ENCODE results near the gene OR9A4.
A peak's percentile ranks its signal among the peaks of the same experiment; 100 is the strongest.
"Not testable (repeated sequence)": the region's sequence is repeated elsewhere in the genome, so short reads cannot be mapped to it uniquely, and the experiment has no call there.

Gene OR9A4, protein sequence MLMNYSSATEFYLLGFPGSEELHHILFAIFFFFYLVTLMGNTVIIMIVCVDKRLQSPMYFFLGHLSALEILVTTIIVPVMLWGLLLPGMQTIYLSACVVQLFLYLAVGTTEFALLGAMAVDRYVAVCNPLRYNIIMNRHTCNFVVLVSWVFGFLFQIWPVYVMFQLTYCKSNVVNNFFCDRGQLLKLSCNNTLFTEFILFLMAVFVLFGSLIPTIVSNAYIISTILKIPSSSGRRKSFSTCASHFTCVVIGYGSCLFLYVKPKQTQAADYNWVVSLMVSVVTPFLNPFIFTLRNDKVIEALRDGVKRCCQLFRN

DNA sequence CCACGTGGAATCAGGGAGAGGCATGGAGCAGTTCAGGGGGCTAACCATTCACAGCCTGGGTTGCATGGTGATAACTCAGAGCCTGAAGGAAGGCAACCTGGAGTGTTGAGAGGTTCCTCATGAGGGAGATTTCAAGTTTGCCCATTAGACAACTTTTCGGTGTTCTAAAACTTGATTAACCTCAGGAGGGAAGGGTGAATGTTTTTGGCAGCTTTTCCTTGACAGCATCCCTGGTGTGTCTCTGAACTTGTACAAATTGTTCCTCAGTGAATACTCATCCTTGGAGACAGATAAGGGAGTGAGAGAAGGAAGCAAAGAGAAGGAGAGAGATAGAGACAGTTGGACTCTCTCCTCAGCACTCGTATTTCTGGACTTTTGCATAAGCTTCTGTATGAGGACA is at the start of gene OR9A4:
Gene OR9A4, plus strand, starts transcription at position 301 of the 400 bp plus-strand sequence. CDS start 2,477 bp downstream, outside the sequence.
- no peak for DNase-seq

DNA sequence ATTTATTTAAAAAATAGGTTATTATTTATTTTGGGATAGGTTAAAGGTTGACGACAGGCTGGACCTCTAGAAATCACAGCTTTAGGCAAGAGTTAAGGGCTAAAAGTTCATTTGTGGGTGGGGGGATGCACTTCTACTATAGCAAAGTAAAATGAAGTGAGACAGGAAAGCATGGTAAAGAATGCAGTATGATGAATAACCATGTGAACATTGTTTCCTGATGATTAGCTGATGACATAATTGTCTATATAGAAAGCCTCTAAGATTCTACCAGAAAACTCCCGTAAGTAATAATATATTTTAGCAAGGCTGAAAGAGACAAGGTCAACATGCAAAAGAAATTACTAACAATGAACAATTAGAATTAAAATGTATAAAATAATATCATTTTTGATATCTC is 49.2 kb upstream of the OR9A4 start:
- DNase-seq: no peak

DNA sequence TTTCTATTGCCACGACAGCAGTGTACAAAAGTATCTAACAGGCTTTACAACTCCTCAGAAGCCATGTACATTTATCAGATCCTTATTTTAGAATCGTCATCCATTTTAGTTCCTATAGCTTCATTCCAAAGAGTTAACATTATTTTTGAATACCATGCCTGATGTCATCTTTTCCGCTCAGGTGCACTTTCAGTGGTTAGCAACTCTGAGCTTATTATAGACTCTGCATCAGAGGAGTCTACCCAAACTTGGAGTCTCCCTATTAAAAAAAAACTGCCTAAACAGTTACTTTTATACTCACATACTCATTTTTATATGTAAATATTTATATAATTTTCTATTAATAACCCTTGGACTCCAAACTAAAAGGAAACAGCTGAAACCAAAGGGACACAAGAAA is 43.3 kb upstream of the OR9A4 start:
- no peak for DNase-seq

DNA sequence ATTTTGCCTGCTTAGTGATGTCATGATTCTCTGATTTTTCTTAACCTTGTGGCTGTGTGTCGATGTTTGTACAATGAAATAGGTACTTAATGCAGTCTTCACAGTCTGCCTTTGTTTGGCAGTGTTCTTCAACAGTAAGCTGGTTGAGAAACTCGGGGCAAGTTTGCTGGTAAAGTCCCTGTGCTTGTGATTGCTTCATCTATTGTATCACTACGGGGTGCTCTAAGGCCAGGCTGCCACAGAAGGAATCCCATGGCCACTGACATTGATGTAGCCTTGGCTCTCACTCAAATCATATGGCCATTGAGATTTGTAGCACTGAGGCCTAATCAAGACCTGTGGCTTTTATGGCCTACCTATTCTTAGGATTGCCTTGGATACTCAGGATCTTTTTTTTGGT is 41.4 kb upstream of the OR9A4 start:
- peak; percentile 19 for DNase-seq

DNA sequence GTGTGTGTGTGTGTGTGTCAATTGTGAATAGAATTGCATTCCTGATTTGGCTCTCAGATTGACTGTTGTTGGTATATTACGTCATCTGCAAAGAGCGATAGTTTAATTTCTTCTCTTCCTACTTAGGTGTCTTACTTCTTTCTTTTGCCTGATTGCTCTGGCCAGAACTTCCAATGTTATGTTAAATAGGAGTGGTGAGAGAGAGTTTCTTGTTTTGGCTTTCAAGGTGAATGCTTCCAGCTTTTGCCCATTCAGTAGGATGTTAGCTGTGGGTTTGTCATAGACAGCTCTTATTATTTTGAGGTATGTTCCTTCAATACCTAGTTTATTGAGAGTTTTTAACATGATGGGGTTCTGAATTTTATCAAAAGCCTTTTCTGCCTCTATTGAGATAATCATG is 40.7 kb upstream of the OR9A4 start:
- DNase-seq: no peak

DNA sequence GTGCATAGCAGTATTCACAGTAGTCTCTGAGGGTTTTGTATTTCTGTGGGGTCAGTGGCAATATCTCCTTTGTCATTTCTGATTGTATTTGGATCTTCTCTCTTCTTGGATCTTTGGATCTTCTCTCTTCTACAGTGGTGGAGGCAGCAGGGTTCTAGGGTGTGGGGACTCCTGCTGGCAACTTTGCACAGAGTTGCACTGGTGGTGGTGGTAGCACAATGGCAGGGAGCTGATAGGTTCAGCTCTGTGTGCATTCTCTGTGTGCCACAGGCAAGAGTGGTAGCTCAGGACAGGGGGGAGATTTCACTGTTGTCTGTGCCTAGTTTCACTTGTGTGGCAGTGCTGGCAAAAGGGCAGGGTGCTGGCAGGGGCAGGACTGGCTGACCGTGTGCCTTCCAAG is 39.8 kb upstream of the OR9A4 start:
- DNase-seq: no peak

DNA sequence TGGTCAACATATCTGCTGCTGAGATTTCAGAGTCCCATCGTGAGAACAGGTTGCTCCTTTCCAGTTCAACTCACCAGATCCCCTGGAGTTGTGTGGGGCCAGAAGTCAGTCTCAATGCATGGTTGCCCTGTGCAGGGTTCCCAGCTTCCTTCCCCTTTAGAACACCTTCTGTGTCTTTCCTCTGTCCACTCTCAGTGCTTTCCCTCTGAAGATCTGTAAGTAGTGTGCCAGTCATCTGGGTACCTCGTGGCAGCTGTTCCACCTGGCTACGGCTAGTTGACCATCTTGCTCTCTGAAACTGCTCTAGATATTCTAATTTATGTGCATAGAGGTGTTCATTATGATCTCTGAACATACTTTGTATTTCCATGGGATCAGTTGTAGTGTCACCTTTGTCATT is 38.8 kb upstream of the OR9A4 start:
- no peak for DNase-seq

DNA sequence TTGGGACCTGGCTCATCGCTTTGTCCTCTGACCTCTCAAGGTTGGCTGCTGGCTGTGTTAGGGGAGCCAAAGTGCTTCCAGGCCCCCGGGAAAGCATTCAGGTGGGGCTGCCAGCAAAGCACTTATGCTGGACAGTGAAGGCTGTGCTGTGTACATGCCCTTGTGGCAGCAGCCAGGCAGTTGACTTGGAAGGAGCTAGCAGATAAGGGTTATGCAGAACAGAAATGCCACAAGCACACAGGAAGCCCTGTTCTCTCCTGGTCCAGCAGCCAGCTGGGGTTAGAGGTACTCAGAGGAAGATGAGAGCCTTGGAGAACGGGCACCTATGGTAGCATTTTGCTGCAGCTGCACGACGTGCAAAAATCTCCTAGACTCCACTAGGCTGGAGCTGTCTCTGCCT is 35.2 kb upstream of the OR9A4 start:
- no peak for DNase-seq

DNA sequence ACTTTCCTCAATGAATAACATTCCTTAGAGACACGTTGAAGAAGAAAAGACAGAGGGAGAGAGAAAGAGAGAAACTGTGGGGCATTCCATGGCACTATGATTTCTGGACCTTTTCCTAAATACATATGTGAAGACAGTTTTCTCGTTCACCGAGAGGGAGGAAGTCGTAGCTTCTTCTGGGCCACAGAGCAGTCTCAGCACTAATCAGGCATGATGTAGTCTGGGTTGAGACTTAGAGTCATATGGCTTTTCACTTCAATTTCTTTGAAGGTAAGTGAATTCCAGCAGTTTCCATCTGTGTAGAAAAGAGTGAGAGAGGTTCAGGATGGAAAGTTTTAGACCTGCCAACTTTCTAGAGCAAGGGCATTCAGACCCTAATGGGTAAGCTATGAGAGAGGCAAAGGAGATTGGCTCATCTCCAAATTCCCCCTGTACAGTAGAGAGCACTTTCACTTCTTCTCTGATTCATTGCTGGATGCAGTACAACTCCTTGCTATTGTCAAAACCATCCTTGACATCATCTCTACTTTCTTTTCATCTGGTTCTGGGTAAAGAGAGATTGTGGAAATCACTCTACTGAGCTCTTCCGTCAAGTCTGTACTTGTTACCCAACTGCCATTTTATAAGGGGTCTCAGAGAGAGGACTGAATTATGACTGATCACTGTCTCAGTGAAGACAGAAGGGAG is 31.5 kb upstream of the OR9A4 start:
- no peak for DNase-seq

DNA sequence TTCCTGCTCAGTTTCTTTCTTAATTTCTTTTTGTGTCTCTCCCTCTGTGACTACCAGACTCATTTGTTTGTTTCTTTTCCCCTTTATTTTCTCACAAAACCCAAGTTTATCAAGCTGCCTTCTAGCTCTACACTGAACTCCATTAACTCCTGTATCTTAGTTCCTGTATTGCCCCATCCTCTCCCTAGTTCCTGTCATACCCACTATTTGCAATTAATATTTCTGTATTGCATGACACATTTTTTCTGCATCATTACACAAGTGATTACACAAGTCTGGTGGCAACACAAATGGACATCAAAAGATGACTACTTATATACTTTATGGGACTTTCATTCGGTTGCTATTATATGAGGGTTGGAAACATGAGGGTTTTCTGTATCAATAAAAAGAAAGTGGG is 26.9 kb upstream of the OR9A4 start:
- DNase-seq: no peak

DNA sequence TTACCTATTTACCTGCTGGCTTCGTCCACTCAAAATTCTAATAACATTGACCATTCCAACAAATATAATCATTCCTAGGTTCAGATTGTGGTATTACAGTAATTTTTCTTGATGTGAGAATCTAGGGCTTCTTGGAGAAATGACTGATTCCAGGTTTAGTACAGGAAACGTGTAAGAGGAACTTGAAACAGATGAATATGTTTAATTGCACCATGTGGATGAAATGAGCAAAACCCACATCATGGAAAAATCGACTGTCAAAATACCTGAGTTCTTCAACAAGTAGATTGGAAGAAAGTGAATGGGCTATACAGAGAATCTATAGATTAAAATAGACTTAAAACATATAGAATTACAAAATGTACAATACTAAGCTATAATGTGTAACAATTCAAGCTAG is 24.9 kb upstream of the OR9A4 start:
- peak; percentile 33 for DNase-seq

DNA sequence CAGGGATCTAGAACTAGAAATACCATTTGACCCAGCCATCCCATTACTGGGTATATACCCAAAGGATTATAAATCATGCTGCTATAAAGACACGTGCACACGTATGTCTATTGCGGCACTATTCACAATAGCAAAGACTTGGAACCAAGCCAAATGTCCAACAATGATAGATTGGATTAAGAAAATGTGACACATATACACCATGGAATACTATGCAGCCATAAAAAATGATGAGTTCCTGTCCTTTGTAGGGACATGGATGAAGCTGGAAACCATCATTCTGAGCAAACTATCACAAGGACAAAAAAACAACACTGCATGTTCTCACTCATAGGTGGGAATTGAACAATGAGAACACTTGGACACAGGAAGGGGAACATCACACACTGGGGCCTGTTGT is 16.8 kb upstream of the OR9A4 start:
- not testable (repeated sequence) for DNase-seq

DNA sequence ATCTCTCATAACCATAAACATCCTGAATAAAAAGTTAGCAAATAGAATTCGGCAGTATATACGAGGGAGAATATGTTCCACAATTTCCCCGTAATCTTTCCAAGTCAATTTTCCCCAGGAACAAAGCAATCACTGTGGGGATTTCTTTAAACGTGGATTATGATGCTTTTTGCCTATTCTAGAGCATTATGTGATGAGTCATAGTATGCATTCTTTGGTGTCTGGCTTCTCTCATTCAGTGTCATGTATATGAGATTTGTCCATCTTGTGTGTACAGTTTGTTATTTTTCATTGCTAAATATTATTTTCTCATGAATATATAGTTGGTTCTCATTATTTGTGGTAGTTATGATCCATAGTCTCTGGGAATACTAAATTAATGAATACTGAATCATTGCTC is 9.9 kb upstream of the OR9A4 start:
- DNase-seq: no peak

DNA sequence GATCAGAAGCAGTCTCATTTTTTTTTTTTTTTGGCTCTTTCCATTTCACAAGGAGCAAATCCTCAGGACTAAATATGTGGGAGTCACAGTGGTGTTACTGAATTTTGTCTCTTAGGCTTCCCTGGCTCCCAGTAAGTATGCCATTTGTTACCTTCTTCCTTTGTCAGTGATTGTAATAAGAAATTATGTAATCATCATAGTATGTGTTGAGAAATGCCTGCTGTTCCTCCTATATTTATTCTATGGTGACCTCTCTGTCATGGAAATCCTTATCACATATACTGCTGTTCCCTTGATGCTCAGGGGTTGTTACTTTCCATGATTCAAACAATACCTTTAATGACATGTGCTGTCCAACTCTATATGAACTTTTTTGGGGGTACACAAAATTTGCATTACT is 4.8 kb upstream of the OR9A4 start:
- peak; percentile 17 for DNase-seq

DNA sequence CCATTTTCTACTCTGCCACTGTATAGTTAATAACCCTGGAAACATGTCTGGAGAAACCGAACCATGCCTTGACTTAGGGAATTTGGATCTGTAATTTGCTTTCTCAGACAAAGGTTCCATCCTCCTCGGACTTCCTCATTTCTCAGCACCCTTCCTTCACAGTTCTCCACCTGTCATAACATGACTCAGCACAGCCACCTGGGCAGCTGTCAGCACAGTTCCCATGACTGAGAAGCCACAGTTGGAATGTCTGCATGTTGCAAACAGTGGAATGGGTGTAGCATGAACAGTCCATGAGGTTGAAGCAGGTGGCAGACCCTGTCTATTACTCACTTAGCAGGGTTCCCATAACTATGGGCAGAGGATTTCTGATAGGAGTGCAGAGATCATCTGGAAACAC is 634 bp upstream of the OR9A4 start:
- peak; percentile 22 for DNase-seq

DNA sequence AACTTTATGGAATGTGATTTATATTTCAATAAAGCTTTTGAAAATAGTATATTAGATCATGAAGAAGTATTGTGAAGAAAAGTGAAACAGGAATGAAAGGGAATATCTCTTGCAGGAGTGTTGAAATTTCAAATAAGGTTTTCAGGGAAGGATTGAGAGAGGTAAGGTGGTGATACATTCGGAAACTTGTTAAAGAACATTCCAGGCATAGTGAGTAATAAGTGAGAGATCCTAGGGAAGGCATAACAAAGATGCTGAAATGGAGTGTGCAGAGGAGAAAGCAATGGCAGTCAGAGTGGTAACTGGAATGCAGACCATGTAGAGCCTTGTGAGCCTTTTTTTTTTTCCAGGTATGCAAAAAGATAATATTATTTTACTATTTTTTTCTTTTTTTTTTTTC is 4.1 kb downstream of the OR9A4 start:
- no peak for DNase-seq

DNA sequence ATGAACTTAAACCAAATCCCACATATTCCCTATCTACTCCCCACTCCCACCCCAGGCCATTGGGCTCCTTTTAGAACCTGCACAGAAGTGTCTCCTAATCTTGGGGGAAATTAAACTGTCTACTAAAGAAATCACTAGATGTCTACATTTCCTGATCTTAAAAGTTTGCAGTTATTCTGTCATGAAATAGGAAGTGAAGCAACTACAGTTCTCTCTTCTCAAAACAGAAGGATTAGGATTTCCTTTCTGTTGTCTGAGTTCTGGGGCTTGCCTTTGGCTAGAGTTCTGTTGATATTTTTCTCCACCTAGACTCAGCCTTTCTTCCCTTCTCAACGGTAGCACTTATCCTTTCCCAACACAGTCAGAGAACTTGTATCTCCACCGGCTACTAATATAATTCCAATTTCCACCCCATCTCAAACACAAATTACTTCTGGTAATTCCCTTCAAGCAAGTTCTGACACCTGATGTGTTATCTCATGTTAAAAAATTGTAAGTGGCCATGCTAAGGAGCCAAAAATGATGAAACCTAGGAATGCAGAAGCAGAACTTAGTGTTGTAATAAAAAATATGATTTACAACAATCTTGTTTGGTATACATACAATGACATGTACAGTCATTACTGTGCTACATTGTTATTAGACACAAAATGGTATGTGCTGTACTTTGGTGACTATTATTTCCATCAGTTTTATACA is 12.1 kb downstream of the OR9A4 start:
- peak; percentile 92 for DNase-seq

DNA sequence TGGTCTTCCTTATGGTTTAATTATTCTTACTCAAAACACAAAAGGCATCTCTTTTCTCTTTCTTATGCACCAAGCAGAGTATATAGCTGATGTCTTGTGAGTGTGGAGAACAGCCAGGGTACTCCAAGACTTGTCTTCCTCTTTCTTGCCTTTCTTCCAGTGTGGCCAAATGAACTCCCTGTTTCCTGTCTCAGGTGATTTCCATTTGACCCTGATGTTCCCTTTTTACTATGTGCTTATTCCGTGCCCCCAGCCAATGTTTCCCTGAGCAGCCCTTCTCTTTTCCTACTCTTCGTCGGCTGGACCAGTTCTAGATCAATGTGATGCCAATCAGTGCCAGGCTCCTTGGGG is 12.6 kb downstream of the OR9A4 start:
- peak; percentile 57 for DNase-seq

DNA sequence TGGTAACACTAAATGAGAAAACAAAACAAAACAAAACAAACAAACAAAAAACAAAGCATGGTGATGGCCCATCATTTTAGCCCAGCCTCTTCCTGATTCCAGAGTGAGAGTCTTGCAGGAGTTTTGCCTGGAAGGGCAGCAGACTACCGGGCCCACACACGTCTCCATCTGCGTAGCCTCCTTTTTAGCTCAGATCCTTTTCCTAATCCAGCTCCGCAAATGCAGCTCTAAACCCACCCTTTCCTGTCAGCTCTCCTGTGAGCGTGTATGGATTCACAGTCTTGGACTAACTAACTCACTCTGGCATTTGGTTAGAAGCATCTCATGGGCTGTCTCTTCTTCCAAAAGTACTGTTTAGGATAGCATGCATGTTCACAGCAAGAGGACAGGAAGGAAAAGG is 14.0 kb downstream of the OR9A4 start:
- no peak for DNase-seq

DNA sequence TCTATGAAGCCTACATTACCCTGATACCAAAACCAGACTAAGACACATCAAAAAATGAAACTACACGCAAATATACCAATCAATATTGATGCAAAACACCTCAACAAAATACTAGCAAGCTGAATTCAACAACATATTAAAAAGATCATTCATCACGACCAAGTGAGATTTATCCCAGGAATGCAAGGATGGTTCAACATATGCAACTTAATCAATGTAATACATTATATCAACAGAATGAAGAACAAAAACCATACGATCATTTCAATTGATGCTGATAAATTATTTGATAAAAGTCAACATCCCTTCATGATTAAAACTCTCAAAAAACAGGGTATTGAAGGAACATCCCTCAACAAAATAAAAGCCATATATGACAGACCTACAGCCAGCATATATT is 24.9 kb downstream of the OR9A4 start:
- no peak for DNase-seq

DNA sequence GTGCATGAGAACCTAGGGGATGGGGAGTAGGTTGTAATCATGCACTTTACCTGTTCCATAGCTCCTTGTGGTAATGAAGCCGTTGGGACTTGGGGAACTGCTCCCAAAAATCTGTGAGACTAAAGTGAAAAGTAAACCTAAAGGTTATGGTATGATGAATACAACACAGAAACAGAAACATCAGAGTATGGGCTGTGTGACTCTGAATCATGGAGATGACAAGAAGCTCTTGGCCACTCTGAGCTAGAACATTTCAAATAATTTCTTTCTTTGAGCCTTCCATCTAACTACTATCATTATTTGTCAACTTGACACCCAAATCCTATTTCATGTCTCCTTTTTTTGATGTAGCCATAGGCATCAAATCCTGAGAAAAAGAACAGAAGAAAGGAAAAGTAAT is 27.6 kb downstream of the OR9A4 start:
- no peak for DNase-seq

DNA sequence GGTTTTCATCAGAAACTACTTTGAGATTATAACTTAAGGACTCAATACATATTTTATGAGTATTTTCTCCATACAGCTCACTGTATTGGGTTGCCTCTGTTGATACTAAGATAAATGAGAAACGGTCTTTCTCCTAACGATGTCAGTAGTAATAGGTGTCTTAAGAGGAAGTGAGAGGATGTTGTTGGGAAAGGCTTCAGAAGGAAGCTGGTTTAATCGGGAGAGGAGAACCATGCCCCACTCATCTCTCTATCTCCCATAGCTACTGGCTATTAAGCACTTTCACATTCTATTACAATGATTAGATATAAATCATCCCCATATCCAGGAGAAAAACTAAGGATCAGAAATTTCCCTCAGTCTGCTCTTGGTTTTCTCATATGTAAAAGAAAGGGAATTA is 28.6 kb downstream of the OR9A4 start:
- peak; percentile 34 for DNase-seq

DNA sequence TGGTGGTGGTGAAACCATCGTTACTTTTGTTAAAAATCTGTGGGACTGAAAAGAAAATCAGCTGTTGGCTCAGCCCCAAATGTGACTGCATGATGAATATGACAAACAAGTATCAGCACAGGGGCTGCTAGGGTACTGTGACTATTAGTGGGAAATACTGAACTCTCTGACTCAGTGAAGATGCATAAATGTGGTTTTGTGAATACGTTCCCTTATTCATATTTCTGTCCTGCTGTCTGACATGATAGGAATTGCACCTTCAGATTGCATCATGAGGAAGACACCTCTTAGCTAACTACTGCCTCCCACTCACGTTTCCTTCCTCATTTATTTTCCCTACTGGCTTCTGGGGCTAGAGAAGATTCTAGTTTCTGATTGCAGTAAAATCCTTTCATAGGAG is 29.2 kb downstream of the OR9A4 start:
- peak; percentile 92 for DNase-seq

DNA sequence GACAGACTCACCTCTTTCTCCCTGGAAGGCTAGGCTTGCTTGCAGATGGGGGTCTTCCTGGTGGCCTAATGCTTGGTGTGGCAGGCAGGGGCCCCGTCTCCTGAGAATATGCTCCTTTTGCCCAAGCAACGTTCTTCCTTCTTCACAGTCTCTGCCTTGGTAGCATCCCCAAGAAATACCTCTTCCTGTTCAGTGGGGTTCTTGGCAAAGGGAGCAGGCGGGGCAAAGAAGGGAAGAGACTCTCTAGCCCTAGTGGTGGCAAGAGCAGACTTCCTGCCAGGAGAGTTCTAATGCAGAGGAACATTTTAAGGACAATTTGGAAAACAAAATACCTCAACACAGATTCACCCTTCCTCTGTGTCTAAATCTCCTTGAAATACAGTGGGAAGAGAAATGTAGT is 30.6 kb downstream of the OR9A4 start, which contains the start of gene CLEC5A:
Gene CLEC5A, minus strand, starts transcription at position 179 of the 400 bp plus-strand sequence. CDS start 682 bp downstream, outside the sequence.
- DNase-seq: no peak
